Astrocyte (in vitro differentiated cells and primary cell): ENCODE measurements around the gene ALDH1A2. TPM values are rescaled to one million over a fixed set of nuclear protein-coding genes. Genes with fewer than 3 reads are reported as not detected.

Experiments
- DNase-seq: peaks from one replicate; pipeline ENCODE4 v3.0.0-alpha.2; 2010; ENCODE audit warnings: low read depth
- FAIRE-seq: peaks from 2 replicates; lab custom pipeline; 2011; peaks lifted over from hg19 to GRCh38; lab: Jason Lieb, UNC
- H2AFZ ChIP-seq: 2 replicates; pipeline ENCODE4 v1.6.0; 2012; ENCODE audit warnings: low read depth, low read length, inconsistent platforms
- H3K27ac ChIP-seq: 2 replicates; pipeline ENCODE4 v1.5.1; 2011; ENCODE audit warnings: low read depth, low read length, inconsistent platforms
- H3K27me3 ChIP-seq: 2 replicates; pipeline ENCODE4 v1.6.0; 2011; ENCODE audit warnings: low read length, inconsistent platforms; ENCODE audit not compliant: insufficient read depth
- H3K36me3 ChIP-seq: 2 replicates; pipeline ENCODE4 v1.5.1; 2011; ENCODE audit warnings: low read length, inconsistent platforms; ENCODE audit not compliant: insufficient read depth
- H3K4me1 ChIP-seq: 2 replicates; pipeline ENCODE4 v1.5.1; 2011; ENCODE audit warnings: low read length, inconsistent platforms; ENCODE audit not compliant: insufficient read depth
- H3K4me2 ChIP-seq: 2 replicates; pipeline ENCODE4 v1.6.0; 2012; ENCODE audit warnings: low read length, inconsistent platforms
- H3K4me3 ChIP-seq: 2 replicates; pipeline ENCODE4 v1.5.1; 2011; ENCODE audit warnings: low read depth, mild to moderate bottlenecking, low read length, inconsistent platforms; ENCODE audit not compliant: insufficient read depth
- H3K79me2 ChIP-seq: 2 replicates; pipeline ENCODE4 v1.6.0; 2012; ENCODE audit warnings: mild to moderate bottlenecking, low read length, inconsistent platforms; ENCODE audit not compliant: insufficient read depth
- H3K9ac ChIP-seq: 2 replicates; pipeline ENCODE4 v1.6.0; 2012; ENCODE audit warnings: mild to moderate bottlenecking, low read length, inconsistent platforms
- H3K9me3 ChIP-seq: 2 replicates; pipeline ENCODE4 v1.5.1; 2012; ENCODE audit warnings: low read depth, mild to moderate bottlenecking, low read length, inconsistent platforms; ENCODE audit not compliant: insufficient read depth
- H4K20me1 ChIP-seq: 2 replicates; pipeline ENCODE4 v1.6.0; 2012; ENCODE audit warnings: low read length, inconsistent platforms; ENCODE audit not compliant: insufficient read depth
- H3K27ac Mint-ChIP-seq: one replicate; pipeline ENCODE4 v1.8.0; 2021; ENCODE audit warnings: mild to moderate bottlenecking, mixed read lengths; ENCODE audit not compliant: unreplicated experiment
- H3K27me3 Mint-ChIP-seq: one replicate; pipeline ENCODE4 v1.8.0; 2021; ENCODE audit warnings: low read depth, mixed read lengths; ENCODE audit not compliant: unreplicated experiment
- H3K36me3 Mint-ChIP-seq: one replicate; pipeline ENCODE4 v1.8.0; 2021; ENCODE audit warnings: low read depth, mixed read lengths; ENCODE audit not compliant: unreplicated experiment
- H3K4me1 Mint-ChIP-seq: one replicate; pipeline ENCODE4 v1.8.0; 2021; ENCODE audit warnings: low read depth, mixed read lengths; ENCODE audit not compliant: unreplicated experiment
- H3K4me3 Mint-ChIP-seq: one replicate; pipeline ENCODE4 v1.8.0; 2021; ENCODE audit warnings: mild to moderate bottlenecking, moderate library complexity, mixed read lengths; ENCODE audit not compliant: unreplicated experiment
- H3K9me3 Mint-ChIP-seq: one replicate; pipeline ENCODE4 v1.8.0; 2021; ENCODE audit warnings: mild to moderate bottlenecking, mixed read lengths; ENCODE audit not compliant: unreplicated experiment
- EZH2 ChIP-seq: IDR thresholded peaks from 2 replicates; pipeline ENCODE4 v1.6.1; 2012; ENCODE audit warnings: mild to moderate bottlenecking, low read length, inconsistent platforms; ENCODE audit not compliant: insufficient read depth
- total RNA-seq: library from RNA; stranded (reverse); gene quantifications from 2 replicates; pipeline ENCODE4 v1.2.1, GENCODE V29; 2021
- TF ChIP-seq, protein P1 (sequence below): IDR thresholded peaks from 2 replicates; pipeline ENCODE4 v1.5.1; 2011; ENCODE audit warnings: low read depth, mild to moderate bottlenecking, inconsistent platforms, low read length, moderate library complexity; ENCODE audit not compliant: insufficient read depth

The ALDH1A2 gene
- total RNA-seq, 1 donor from 2014 or later = 0.98 TPM

DNA sequence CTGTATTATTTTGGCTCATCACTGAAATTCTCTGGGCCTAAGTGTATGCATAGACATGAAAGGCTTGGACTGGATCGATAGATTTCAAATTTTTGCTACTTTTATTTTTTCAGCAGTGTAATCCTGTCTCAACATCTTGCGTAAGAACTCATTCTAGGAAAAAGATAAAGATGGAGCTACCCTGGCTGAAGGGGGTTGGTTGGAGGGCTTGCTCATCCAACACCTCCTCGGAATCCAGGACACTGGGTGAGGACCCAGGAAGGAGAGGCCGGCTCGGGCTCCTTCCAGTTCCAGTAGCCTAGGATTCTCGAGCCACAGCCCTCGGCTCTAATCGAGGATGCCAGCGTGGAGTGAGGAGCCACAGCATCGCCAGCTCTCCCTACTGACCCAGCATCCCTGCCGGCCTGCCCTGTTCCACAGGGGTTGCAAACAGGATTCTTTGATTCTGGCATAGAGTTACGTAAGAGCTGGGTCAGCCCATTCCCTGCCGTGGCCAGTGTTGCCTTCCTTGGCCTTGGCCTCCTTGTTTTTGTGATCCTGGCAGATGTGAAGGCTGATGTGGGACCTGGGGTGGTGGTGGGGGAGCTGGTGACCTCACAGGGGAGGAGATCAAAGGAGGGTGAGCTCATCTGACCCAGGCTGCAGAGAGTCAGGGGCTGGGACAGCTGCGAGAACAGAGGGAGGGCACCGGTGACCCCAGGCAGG is 149.5 kb downstream of the ALDH1A2 start:
- no peaks in the 10 kb centered on the region for H3K36me3 Mint-ChIP-seq
- H3K36me3 ChIP-seq = no peaks in the 10 kb centered on the region
- no peak overlapping the region for H2AFZ ChIP-seq
- no peaks in the 10 kb centered on the region for H3K27me3 ChIP-seq
- no peaks in the 10 kb centered on the region for H3K9me3 ChIP-seq
- peaks cover 2% of the 10 kb centered on the region for H3K4me1 Mint-ChIP-seq
- TF ChIP-seq EZH2 = no peak
- TF ChIP-seq, protein P1, sequence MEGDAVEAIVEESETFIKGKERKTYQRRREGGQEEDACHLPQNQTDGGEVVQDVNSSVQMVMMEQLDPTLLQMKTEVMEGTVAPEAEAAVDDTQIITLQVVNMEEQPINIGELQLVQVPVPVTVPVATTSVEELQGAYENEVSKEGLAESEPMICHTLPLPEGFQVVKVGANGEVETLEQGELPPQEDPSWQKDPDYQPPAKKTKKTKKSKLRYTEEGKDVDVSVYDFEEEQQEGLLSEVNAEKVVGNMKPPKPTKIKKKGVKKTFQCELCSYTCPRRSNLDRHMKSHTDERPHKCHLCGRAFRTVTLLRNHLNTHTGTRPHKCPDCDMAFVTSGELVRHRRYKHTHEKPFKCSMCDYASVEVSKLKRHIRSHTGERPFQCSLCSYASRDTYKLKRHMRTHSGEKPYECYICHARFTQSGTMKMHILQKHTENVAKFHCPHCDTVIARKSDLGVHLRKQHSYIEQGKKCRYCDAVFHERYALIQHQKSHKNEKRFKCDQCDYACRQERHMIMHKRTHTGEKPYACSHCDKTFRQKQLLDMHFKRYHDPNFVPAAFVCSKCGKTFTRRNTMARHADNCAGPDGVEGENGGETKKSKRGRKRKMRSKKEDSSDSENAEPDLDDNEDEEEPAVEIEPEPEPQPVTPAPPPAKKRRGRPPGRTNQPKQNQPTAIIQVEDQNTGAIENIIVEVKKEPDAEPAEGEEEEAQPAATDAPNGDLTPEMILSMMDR = no peak
- no peaks in the 10 kb centered on the region for H3K9me3 Mint-ChIP-seq
- no peak overlapping the region for H3K4me3 ChIP-seq
- H3K27ac ChIP-seq = no peak overlapping the region
- DNase-seq (no peak), FAIRE-seq (no peak)
- no peaks in the 10 kb centered on the region for H3K4me1 ChIP-seq
- H3K9ac ChIP-seq = no peak overlapping the region
- H3K79me2 ChIP-seq = no peaks in the 10 kb centered on the region
- H3K4me2 ChIP-seq = no peak overlapping the region
- H3K4me3 Mint-ChIP-seq = no peak overlapping the region
- H3K27ac Mint-ChIP-seq = no peak overlapping the region
- H4K20me1 ChIP-seq = no peaks in the 10 kb centered on the region
- peaks cover 7% of the 10 kb centered on the region for H3K27me3 Mint-ChIP-seq

DNA sequence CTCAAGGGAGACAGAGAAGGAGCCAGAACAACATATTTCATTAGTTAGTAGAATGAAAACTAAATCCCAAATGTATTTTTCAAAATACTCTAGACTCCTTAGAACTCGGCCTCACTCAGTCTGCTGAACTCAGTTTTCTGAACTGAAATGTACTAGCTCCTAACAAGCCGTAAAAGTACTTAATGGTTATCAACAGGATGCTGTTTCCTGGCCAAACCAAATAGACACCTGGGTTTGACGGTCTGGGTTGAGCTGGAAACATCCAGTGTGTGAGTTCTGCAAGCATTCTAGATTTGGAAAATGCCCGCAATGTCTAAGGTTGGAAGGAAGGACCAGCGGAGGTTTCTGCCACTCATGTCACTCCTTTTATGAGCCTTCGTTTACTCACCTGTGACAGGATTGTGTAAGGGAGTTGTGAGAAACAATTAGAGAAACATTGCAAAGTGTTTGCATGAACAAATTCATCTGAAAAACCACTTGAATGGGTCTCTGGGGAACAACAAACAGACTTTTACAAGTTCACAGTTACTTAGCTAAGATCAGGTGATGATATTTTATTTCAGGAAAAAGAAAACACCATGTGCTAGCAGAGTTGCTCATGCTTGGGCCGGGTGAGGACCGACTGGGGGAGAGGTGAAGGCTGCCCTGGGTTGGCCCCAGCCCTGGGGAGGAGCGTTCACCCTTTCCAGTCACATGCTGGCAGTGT is 151.0 kb downstream of the ALDH1A2 start:
- no peaks in the 10 kb centered on the region for H3K36me3 Mint-ChIP-seq
- no peak overlapping the region for H2AFZ ChIP-seq
- no peak for FAIRE-seq

More for the DNA sequence above, 151.0 kb downstream of the ALDH1A2 start:
- Histone ChIP-seq H3K27ac (no peak overlapping the region), H3K9me3 (no peaks in the 10 kb centered on the region), H3K9ac (no peak overlapping the region), H3K4me3 (no peak overlapping the region), H3K36me3 (no peaks in the 10 kb centered on the region), H4K20me1 (no peaks in the 10 kb centered on the region), H3K79me2 (no peaks in the 10 kb centered on the region), H3K4me1 (no peaks in the 10 kb centered on the region), H3K27me3 (no peaks in the 10 kb centered on the region), H3K4me2 (no peak overlapping the region)
- Mint-ChIP-seq H3K27ac (no peak overlapping the region), H3K4me3 (no peak overlapping the region), H3K27me3 (peaks cover 9% of the 10 kb centered on the region), H3K9me3 (peaks cover 4% of the 10 kb centered on the region), H3K4me1 (no peaks in the 10 kb centered on the region)
- DNase-seq = no peak
- TF ChIP-seq, protein P1 = no peak
